Measurements from ENCODE around the gene VAV2.

DNA sequence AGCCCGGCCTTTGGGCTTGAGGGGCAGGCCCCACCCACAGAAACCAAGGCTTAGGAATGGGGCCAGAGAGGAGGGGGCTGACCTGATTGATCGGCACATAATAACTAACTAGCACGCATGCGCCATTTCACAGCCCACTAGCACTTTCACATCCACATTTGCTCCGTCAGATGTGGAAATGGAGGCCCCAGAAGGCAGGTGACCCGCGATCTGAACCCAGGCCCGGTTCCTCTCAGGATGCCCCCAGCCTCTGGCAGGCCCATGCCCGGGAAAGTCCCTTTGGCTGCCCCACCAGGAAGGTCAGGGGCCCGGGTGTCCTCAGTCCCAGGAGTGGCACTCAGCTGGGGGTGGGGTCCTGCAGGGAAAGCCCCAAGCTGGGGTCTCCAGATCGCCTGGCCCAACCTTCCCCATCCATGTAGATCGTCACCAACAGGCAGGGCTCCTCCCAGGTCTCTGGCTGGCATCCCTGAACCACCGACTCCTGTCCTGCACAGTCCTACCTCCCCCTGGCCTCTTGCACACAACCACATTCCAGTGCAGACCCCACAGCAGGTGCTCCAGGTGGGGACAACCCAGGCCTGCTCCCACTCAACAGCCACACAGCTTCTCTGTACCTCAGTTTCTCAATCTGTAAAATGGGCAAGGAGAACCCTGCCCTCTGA lies 46.7 kb downstream of the VAV2 start:
- TF ChIP-seq, protein P1, sequence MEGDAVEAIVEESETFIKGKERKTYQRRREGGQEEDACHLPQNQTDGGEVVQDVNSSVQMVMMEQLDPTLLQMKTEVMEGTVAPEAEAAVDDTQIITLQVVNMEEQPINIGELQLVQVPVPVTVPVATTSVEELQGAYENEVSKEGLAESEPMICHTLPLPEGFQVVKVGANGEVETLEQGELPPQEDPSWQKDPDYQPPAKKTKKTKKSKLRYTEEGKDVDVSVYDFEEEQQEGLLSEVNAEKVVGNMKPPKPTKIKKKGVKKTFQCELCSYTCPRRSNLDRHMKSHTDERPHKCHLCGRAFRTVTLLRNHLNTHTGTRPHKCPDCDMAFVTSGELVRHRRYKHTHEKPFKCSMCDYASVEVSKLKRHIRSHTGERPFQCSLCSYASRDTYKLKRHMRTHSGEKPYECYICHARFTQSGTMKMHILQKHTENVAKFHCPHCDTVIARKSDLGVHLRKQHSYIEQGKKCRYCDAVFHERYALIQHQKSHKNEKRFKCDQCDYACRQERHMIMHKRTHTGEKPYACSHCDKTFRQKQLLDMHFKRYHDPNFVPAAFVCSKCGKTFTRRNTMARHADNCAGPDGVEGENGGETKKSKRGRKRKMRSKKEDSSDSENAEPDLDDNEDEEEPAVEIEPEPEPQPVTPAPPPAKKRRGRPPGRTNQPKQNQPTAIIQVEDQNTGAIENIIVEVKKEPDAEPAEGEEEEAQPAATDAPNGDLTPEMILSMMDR (IDR thresholded peaks at IDR 0.05; ENCODE audit: insufficient read depth, low read length, poor library complexity, severe bottlenecking): no peak
- TF ChIP-seq EZH2phosphoT487 (conservative IDR thresholded peaks at IDR 0.05; ENCODE audit: low read length): no peak
